ENCODE measurements around the gene OSBP2.

Gene OSBP2

DNA sequence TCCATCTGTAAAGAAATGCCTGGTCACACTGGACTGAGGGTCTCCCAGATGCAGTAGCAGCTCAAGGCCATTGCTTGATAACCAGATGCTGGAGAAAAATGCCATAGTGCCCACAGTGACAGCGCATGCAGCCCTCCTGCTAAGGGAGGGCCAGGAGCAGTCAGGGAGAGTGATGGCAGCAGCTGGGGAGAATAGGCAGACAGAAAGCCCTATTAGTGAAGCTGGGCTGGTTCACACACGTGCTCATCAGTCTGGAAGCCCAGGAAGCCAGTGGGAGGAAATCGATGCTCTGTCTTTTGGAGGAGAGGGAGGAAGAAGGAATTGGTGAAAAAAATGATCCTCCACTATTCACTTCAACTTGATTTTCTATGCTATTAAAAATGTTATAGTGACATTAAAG is 82.9 kb downstream of the OSBP2 start:
- Histone ChIP-seq H3K9ac (no peak overlapping the region), H3K36me3 (ENCODE audit: control insufficient read depth, insufficient read depth, low read length) (no peaks in the 10 kb centered on the region), H3K9me3 (ENCODE audit: control insufficient read depth, low read length) (no peaks in the 10 kb centered on the region), H3K4me1 (no peaks in the 10 kb centered on the region), H2AFZ (no peak overlapping the region), H3K79me2 (no peaks in the 10 kb centered on the region), H3K4me2 (ENCODE audit: low read length) (no peak overlapping the region), H3K4me3 (ENCODE audit: low read depth, low read length) (no peak overlapping the region), H3K27ac (no peak overlapping the region), H3K27me3 (ENCODE audit: control insufficient read depth, insufficient read depth, low read length) (no peaks in the 10 kb centered on the region)
- no peak for TF ChIP-seq CTCF (IDR thresholded peaks at IDR 0.05)

- no peak overlapping the region for H3K4me2 ChIP-seq (ENCODE audit: low read length)
- no peak for TF ChIP-seq CTCF (IDR thresholded peaks at IDR 0.05)
These were observed 83.6 kb downstream of the OSBP2 start for GRCh38 chr22:30778261-30778660.

DNA sequence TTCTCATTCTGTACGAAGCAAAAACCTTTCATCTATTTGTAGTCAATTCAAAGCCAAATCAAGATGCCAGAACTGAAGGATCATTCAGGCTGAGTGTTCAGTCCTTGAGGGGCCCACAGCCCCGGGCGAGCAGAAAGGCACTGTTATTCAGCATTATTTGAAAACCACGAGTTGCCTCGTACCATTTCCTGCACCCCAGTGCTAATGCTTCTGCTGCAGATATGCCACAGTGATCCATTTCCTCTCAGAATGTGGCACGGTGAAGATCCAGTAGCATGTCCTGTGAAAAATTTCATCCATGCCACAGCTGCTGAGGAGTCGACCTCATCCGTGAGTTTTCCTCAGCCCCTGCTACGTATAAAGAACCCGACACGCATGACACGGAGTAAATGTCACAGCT is 85.4 kb downstream of the OSBP2 start:
- no peaks in the 10 kb centered on the region for H3K27me3 ChIP-seq (ENCODE audit: control insufficient read depth, insufficient read depth, low read length)
- no peak overlapping the region for H3K4me2 ChIP-seq (ENCODE audit: low read length)
- no peak overlapping the region for H3K27ac ChIP-seq
- H3K79me2 ChIP-seq: no peaks in the 10 kb centered on the region
- no peaks in the 10 kb centered on the region for H3K9me3 ChIP-seq (ENCODE audit: control insufficient read depth, low read length)
- H3K36me3 ChIP-seq (ENCODE audit: control insufficient read depth, insufficient read depth, low read length): no peaks in the 10 kb centered on the region
- no peak for TF ChIP-seq CTCF (IDR thresholded peaks at IDR 0.05)
- no peak overlapping the region for H3K9ac ChIP-seq
- no peaks in the 10 kb centered on the region for H3K4me1 ChIP-seq
- H3K4me3 ChIP-seq (ENCODE audit: low read depth, low read length): no peak overlapping the region
- no peak overlapping the region for H2AFZ ChIP-seq

More at GRCh38 chr22:30778261-30778660, 83.6 kb downstream of the OSBP2 start:
- Histone ChIP-seq H3K27me3 (ENCODE audit: control insufficient read depth, insufficient read depth, low read length) (no peaks in the 10 kb centered on the region), H3K79me2 (no peaks in the 10 kb centered on the region), H3K9me3 (ENCODE audit: control insufficient read depth, low read length) (no peaks in the 10 kb centered on the region), H3K4me1 (no peaks in the 10 kb centered on the region), H3K4me3 (ENCODE audit: low read depth, low read length) (no peak overlapping the region), H3K36me3 (ENCODE audit: control insufficient read depth, insufficient read depth, low read length) (no peaks in the 10 kb centered on the region), H2AFZ (no peak overlapping the region), H3K9ac (no peak overlapping the region), H3K27ac (no peak overlapping the region)

DNA sequence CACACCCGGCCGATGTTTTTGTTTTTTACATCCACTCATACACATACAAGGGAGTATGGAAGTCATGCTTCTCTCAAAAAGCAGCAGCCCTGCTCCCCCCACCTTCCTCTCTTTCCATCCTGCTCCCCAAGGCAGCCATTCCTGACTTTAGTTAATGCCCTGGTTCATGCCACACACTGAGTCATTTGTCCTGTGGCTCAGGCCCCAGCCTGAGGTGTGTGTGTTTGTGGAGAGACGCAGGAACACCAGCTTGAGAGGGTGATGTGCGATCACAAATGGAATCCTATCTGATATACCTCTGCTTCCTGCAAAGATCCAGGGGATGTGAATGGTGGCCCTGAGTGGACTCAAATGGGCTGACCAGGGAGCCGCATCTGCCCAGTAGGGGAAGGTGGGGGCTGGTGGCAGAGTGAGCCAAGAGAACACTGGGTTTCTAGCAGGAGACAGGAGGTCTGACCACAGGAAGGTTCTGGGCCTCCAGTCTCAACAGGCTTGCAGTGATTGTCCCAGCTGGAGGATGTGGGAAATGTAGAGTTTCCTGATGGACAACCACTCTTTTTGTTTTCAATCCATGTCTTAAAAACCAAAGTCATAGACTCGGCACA is 86.7 kb downstream of the OSBP2 start:
- no peak overlapping the region for H3K9ac ChIP-seq

More for the DNA sequence above, 86.7 kb downstream of the OSBP2 start:
- Histone ChIP-seq H3K79me2 (no peaks in the 10 kb centered on the region), H3K36me3 (ENCODE audit: control insufficient read depth, insufficient read depth, low read length) (no peaks in the 10 kb centered on the region), H3K27ac (no peak overlapping the region), H3K4me3 (ENCODE audit: low read depth, low read length) (no peak overlapping the region), H2AFZ (no peak overlapping the region), H3K9me3 (ENCODE audit: control insufficient read depth, low read length) (no peaks in the 10 kb centered on the region), H3K27me3 (ENCODE audit: control insufficient read depth, insufficient read depth, low read length) (no peaks in the 10 kb centered on the region), H3K4me1 (no peaks in the 10 kb centered on the region), H3K4me2 (ENCODE audit: low read length) (no peak overlapping the region)
- no peak for TF ChIP-seq CTCF (IDR thresholded peaks at IDR 0.05)
